Measurements from ENCODE around the gene INPP5F.

INPP5F gene

GRCh38 chr10:119817991-119818888, 92.4 kb downstream of the INPP5F start:
- TF ChIP-seq, protein P1, sequence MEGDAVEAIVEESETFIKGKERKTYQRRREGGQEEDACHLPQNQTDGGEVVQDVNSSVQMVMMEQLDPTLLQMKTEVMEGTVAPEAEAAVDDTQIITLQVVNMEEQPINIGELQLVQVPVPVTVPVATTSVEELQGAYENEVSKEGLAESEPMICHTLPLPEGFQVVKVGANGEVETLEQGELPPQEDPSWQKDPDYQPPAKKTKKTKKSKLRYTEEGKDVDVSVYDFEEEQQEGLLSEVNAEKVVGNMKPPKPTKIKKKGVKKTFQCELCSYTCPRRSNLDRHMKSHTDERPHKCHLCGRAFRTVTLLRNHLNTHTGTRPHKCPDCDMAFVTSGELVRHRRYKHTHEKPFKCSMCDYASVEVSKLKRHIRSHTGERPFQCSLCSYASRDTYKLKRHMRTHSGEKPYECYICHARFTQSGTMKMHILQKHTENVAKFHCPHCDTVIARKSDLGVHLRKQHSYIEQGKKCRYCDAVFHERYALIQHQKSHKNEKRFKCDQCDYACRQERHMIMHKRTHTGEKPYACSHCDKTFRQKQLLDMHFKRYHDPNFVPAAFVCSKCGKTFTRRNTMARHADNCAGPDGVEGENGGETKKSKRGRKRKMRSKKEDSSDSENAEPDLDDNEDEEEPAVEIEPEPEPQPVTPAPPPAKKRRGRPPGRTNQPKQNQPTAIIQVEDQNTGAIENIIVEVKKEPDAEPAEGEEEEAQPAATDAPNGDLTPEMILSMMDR (IDR thresholded peaks at IDR 0.05; ENCODE audit: insufficient read depth, low read length), result no peak
- no peak for TF ChIP-seq GABPA (IDR thresholded peaks at IDR 0.05; ENCODE audit: low read depth)
- no peak for TF ChIP-seq POLR2AphosphoS5 (IDR thresholded peaks at IDR 0.05; ENCODE audit: low read depth)
- no peak for TF ChIP-seq SPI1 (IDR thresholded peaks at IDR 0.05; ENCODE audit: borderline replicate concordance, low read depth)
- TF ChIP-seq, protein P2, sequence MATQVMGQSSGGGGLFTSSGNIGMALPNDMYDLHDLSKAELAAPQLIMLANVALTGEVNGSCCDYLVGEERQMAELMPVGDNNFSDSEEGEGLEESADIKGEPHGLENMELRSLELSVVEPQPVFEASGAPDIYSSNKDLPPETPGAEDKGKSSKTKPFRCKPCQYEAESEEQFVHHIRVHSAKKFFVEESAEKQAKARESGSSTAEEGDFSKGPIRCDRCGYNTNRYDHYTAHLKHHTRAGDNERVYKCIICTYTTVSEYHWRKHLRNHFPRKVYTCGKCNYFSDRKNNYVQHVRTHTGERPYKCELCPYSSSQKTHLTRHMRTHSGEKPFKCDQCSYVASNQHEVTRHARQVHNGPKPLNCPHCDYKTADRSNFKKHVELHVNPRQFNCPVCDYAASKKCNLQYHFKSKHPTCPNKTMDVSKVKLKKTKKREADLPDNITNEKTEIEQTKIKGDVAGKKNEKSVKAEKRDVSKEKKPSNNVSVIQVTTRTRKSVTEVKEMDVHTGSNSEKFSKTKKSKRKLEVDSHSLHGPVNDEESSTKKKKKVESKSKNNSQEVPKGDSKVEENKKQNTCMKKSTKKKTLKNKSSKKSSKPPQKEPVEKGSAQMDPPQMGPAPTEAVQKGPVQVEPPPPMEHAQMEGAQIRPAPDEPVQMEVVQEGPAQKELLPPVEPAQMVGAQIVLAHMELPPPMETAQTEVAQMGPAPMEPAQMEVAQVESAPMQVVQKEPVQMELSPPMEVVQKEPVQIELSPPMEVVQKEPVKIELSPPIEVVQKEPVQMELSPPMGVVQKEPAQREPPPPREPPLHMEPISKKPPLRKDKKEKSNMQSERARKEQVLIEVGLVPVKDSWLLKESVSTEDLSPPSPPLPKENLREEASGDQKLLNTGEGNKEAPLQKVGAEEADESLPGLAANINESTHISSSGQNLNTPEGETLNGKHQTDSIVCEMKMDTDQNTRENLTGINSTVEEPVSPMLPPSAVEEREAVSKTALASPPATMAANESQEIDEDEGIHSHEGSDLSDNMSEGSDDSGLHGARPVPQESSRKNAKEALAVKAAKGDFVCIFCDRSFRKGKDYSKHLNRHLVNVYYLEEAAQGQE (IDR thresholded peaks at IDR 0.05; ENCODE audit: insufficient replicate concordance, low read depth), result peak; percentile 75
- Histone ChIP-seq H3K27ac (replicated peaks) (no peak overlapping the region), H3K4me3 (replicated peaks; ENCODE audit: insufficient read depth, low read length) (no peak overlapping the region), H3K27me3 (ENCODE audit: insufficient read depth, poor library complexity, severe bottlenecking) (no peaks in the 10 kb centered on the region)
- no peak for DNase-seq (ENCODE audit: low read depth in 1 of 2, low spot score in 1 of 2)

DNA sequence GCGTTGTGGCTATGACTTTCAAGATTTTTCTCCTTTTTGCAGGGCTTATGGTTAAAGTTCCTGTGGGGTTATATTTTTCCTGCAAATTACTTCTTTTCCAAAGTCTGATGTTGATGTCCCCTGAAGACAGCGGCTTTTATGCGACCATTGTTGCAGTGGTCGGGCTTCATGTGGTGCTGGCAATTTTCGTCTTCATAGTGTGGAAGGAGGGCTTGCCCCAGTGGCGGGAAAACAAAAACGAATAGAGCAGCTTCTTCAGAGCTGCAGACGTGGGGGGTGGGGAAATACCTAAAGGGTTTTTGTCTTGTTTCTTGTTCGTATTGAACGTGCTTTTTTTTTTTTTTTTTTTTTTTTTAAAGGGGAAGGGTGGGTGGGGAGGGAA, 93.0 kb downstream of the INPP5F start:
- TF ChIP-seq GABPA (IDR thresholded peaks at IDR 0.05; ENCODE audit: low read depth), result no peak
- TF ChIP-seq, protein P2 (IDR thresholded peaks at IDR 0.05; ENCODE audit: insufficient replicate concordance, low read depth), result no peak
- no peak for TF ChIP-seq SPI1 (IDR thresholded peaks at IDR 0.05; ENCODE audit: borderline replicate concordance, low read depth)
- TF ChIP-seq POLR2AphosphoS5 (IDR thresholded peaks at IDR 0.05; ENCODE audit: low read depth), result no peak
- TF ChIP-seq, protein P1 (IDR thresholded peaks at IDR 0.05; ENCODE audit: insufficient read depth, low read length), result no peak
- Histone ChIP-seq H3K27ac (replicated peaks) (no peak overlapping the region), H3K27me3 (ENCODE audit: insufficient read depth, poor library complexity, severe bottlenecking) (no peaks in the 10 kb centered on the region), H3K4me3 (replicated peaks; ENCODE audit: insufficient read depth, low read length) (no peak overlapping the region)
- no peak for DNase-seq (ENCODE audit: low read depth in 1 of 2, low spot score in 1 of 2)

GRCh38 chr10:119821182-119821581, 95.3 kb downstream of the INPP5F start:
- Histone ChIP-seq H3K4me3 (replicated peaks; ENCODE audit: insufficient read depth, low read length) (no peak overlapping the region), H3K27ac (replicated peaks) (no peak overlapping the region), H3K27me3 (ENCODE audit: insufficient read depth, poor library complexity, severe bottlenecking) (no peaks in the 10 kb centered on the region)
- no peak for TF ChIP-seq SPI1 (IDR thresholded peaks at IDR 0.05; ENCODE audit: borderline replicate concordance, low read depth)
- TF ChIP-seq, protein P1 (IDR thresholded peaks at IDR 0.05; ENCODE audit: insufficient read depth, low read length), result no peak
- TF ChIP-seq, protein P2 (IDR thresholded peaks at IDR 0.05; ENCODE audit: insufficient replicate concordance, low read depth), result no peak
- peak in 1 of 2 experiments; percentile 15 for DNase-seq (ENCODE audit: low read depth in 1 of 2, low spot score in 1 of 2)

Measured in HL-60 (cell line).